CD4-positive, alpha-beta T cell (primary cell): ENCODE results near the gene B3GNT3. TPM values are rescaled to one million over a fixed set of nuclear protein-coding genes. Genes with fewer than 3 reads are reported as not detected.

Source experiments
- ATAC-seq: fragments of 200-7000 bp; cut with Tn5 transposase; one replicate; pipeline ENCODE4 v1.10.0; 2022; ENCODE audit warnings: mild to moderate bottlenecking; ENCODE audit not compliant: poor library complexity
- CTCF ChIA-PET: fragments of 350-600 bp; sonication (Branson Sonifier 250); formaldehyde crosslinking; loops from one replicate; lab custom pipeline; 2021; ENCODE audit warnings: antibody characterized with exemption, inconsistent platforms; lab: Charles Lee
- POLR2A ChIA-PET: fragments of 350-600 bp; sonication (Branson Sonifier 250); formaldehyde crosslinking; loops from one replicate; lab custom pipeline; 2021; ENCODE audit warnings: antibody characterized with exemption, inconsistent platforms; lab: Charles Lee
- DNase-seq, 14 experiments: peaks; one replicate each; pipeline ENCODE4 v3.0.0-alpha.2; 2013 to 2020; ENCODE audit warnings: mixed read lengths in 2 of 14
- H3K27ac ChIP-seq, 2 donors: one replicate each; pipeline versions ENCODE4 v1.5.1 to v1.7.0; 2013; ENCODE audit warnings: low read length in 2 of 2, low read depth in 1 of 2, mild to moderate bottlenecking in 1 of 2
- H3K27me3 ChIP-seq, 2 experiments: 1 replicate in 1 of 2; 2 replicates in 1 of 2; pipeline versions ENCODE4 v1.6.1 to v1.7.0; 2013; ENCODE audit warnings: low read length in 2 of 2, control low read depth in 1 of 2, mild to moderate bottlenecking in 1 of 2, moderate library complexity in 1 of 2; ENCODE audit not compliant: insufficient read depth in 2 of 2, control insufficient read depth in 1 of 2
- H3K36me3 ChIP-seq: one replicate; pipeline ENCODE4 v1.6.1; 2013; ENCODE audit warnings: low read length, control low read depth; ENCODE audit not compliant: insufficient read depth
- H3K4me1 ChIP-seq: one replicate; pipeline ENCODE4 v1.6.1; 2013; ENCODE audit warnings: low read length, control low read depth; ENCODE audit not compliant: insufficient read depth
- H3K4me3 ChIP-seq: one replicate; pipeline ENCODE4 v1.5.1; 2013; ENCODE audit warnings: mild to moderate bottlenecking, low read length, moderate library complexity
- H3K9me3 ChIP-seq, 2 experiments: 1 replicate in 1 of 2; 2 replicates in 1 of 2; pipeline versions ENCODE4 v1.6.1 to v1.7.0; 2013; ENCODE audit warnings: low read length in 2 of 2, mild to moderate bottlenecking in 2 of 2, control low read depth in 1 of 2, moderate library complexity in 1 of 2; ENCODE audit not compliant: control insufficient read depth in 1 of 2, insufficient read depth in 1 of 2
- H3K27ac Mint-ChIP-seq: one replicate; pipeline ENCODE4 v1.8.0; 2020; ENCODE audit warnings: mixed read lengths
- H3K27me3 Mint-ChIP-seq: one replicate; pipeline ENCODE4 v1.8.0; 2021; ENCODE audit warnings: mixed read lengths
- H3K36me3 Mint-ChIP-seq: one replicate; pipeline ENCODE4 v1.8.0; 2021; ENCODE audit warnings: low read depth, mixed read lengths
- H3K4me1 Mint-ChIP-seq: one replicate; pipeline ENCODE4 v1.8.0; 2021; ENCODE audit warnings: low read depth, mixed read lengths
- H3K4me3 Mint-ChIP-seq: one replicate; pipeline ENCODE4 v1.8.0; 2020; ENCODE audit warnings: mild to moderate bottlenecking, mixed read lengths
- H3K9me3 Mint-ChIP-seq: one replicate; pipeline ENCODE4 v1.8.0; 2020; ENCODE audit warnings: mixed read lengths
- CTCF ChIP-seq: fragments of 200-600 bp; IDR thresholded peaks from one replicate; pipeline ENCODE4 v1.8.0; 2022; ENCODE audit warnings: antibody characterized with exemption, mild to moderate bottlenecking
- intact Hi-C, 2 experiments: fragments of 100-400 bp; cut with DNase I in 1 of 2; cut with micrococcal nuclease in 1 of 2; formaldehyde crosslinking; loops; one replicate each; pipeline versions ENCODE4 v1.15.1 to v1.9.0; 2023 to 2025; cut with DNase I, micrococcal nuclease
- total RNA-seq, 174 experiments: library from RNA in 2 of 174; stranded (reverse) in 2 of 174; gene quantifications; one replicate each; pipeline ENCODE4 v1.2.3 and lab custom pipeline; 2021 to 2026

B3GNT3 gene
- total RNA-seq, 2 experiments from 2014 or later = 0.39 to 0.52 TPM

- no peaks in the 10 kb centered on the region for H3K9me3 ChIP-seq
- ChIA-PET POLR2A (no interaction called here), CTCF (interaction anchor here (0.7 kb wide), 1 partner anchor 16 kb away, joined by 3 read pairs; no protein-coding TSS in a partner anchor)
- H3K27ac Mint-ChIP-seq = no peak overlapping the region
- no peak overlapping the region for H3K4me3 ChIP-seq
- peaks cover 91% of the 10 kb centered on the region for H3K36me3 ChIP-seq
- H3K27me3 Mint-ChIP-seq = no peaks in the 10 kb centered on the region
- ATAC-seq (no peak), DNase-seq (no peak)
- no peak overlapping the region for H3K4me3 Mint-ChIP-seq
- H3K4me1 Mint-ChIP-seq = peaks cover 25% of the 10 kb centered on the region
- no peaks in the 10 kb centered on the region for H3K27me3 ChIP-seq
- H3K9me3 Mint-ChIP-seq = no peaks in the 10 kb centered on the region
- H3K4me1 ChIP-seq = peaks cover 54% of the 10 kb centered on the region
- intact Hi-C loops = no loop called here
- peaks cover 94% of the 10 kb centered on the region for H3K36me3 Mint-ChIP-seq
- TF ChIP-seq CTCF = no peak
- no peak overlapping the region for H3K27ac ChIP-seq
These were observed 45.1 kb downstream of the B3GNT3 start for GRCh38 chr19:17840019-17840418.

- peaks cover 60% of the 10 kb centered on the region for H3K4me1 ChIP-seq
- H3K4me3 ChIP-seq = no peak overlapping the region
- ChIA-PET CTCF (no interaction called here), POLR2A (no interaction called here)
- no peaks in the 10 kb centered on the region for H3K27me3 ChIP-seq
- DNase-seq = peak in 1 of 14 experiments; percentile 33
- peaks cover 93% of the 10 kb centered on the region for H3K36me3 Mint-ChIP-seq
- H3K4me1 Mint-ChIP-seq = peaks cover 29% of the 10 kb centered on the region
- no peaks in the 10 kb centered on the region for H3K9me3 Mint-ChIP-seq
- no peak overlapping the region for H3K4me3 Mint-ChIP-seq
- H3K27ac Mint-ChIP-seq = no peak overlapping the region
- peaks cover 77% of the 10 kb centered on the region for H3K36me3 ChIP-seq
- H3K27ac ChIP-seq = no peak overlapping the region
- no peak for ATAC-seq
- H3K9me3 ChIP-seq = no peaks in the 10 kb centered on the region
- H3K27me3 Mint-ChIP-seq = no peaks in the 10 kb centered on the region
- no peak for TF ChIP-seq CTCF
- intact Hi-C loops = no loop called here
These were observed 46.5 kb downstream of the B3GNT3 start for GRCh38 chr19:17841371-17841809.

GRCh38 chr19:17841810-17842662, 47.1 kb downstream of the B3GNT3 start:
- Histone ChIP-seq H3K9me3 (no peaks in the 10 kb centered on the region), H3K4me1 (peaks cover 62% of the 10 kb centered on the region), H3K27me3 (no peaks in the 10 kb centered on the region), H3K36me3 (peaks cover 71% of the 10 kb centered on the region), H3K27ac (peak overlapping the region in 1 of 2 donors; percentile 35), H3K4me3 (no peak overlapping the region)
- ATAC-seq (peak; percentile 71), DNase-seq (peak in 13 of 14 experiments; percentile 24 to 79 (median 45))
- Mint-ChIP-seq H3K27me3 (no peaks in the 10 kb centered on the region), H3K4me1 (peaks cover 32% of the 10 kb centered on the region), H3K27ac (no peak overlapping the region), H3K4me3 (peak overlapping the region; percentile 15), H3K9me3 (no peaks in the 10 kb centered on the region), H3K36me3 (peaks cover 89% of the 10 kb centered on the region)
- ChIA-PET CTCF (no interaction called here), POLR2A (interaction anchor here (1.2 kb wide), 1 partner anchor 18 kb away, joined by 6 read pairs; the partner anchor contains the start of gene RPL18A)
- no peak for TF ChIP-seq CTCF
- intact Hi-C loops = no loop called here
